T-cell (primary cell): Measurements from ENCODE around the gene SYCP2. TPM values are rescaled to one million over a fixed set of nuclear protein-coding genes. Genes with fewer than 3 reads are reported as not detected.
A peak's percentile ranks its signal among the peaks of the same experiment; 100 is the strongest.
"Not testable (repeated sequence)": the region's sequence is repeated elsewhere in the genome, so short reads cannot be mapped to it uniquely, and the experiment has no call there.

Source experiments
- ATAC-seq, 4 experiments: fragments of 200-7000 bp in 3 of 4; fragments of 150-1000 bp in 1 of 4; cut with Tn5 transposase; replicated peaks in 1 of 4; 1 replicate in 3 of 4; 2 replicates in 1 of 4; pipeline ENCODE4 v1.10.0; 2021; ENCODE audit warnings: moderate library complexity in 3 of 4, mild to moderate bottlenecking in 2 of 4, moderate number of reproducible peaks in 1 of 4
- CTCF ChIA-PET, 2 donors: fragments of 300-600 bp; sonication (Branson Sonifier 250); formaldehyde crosslinking; loops; one replicate each; lab custom pipeline; 2022; ENCODE audit warnings: antibody characterized with exemption in 2 of 2; lab: Charles Lee
- POLR2A ChIA-PET, 2 donors: fragments of 300-600 bp; sonication (Branson Sonifier 250); formaldehyde crosslinking; loops; one replicate each; lab custom pipeline; 2022; ENCODE audit warnings: antibody characterized with exemption in 2 of 2; lab: Charles Lee
- DNase-seq, 35 experiments: peaks; one replicate each; pipeline versions ENCODE4 v3.0.0 to v3.0.0-alpha.2; 2013 to 2023
- H3K27ac ChIP-seq: one replicate; pipeline ENCODE4 v1.5.1; 2013; ENCODE audit warnings: low read length
- H3K27me3 ChIP-seq, 2 experiments: replicated peaks in 1 of 2; 1 replicate in 1 of 2; 2 replicates in 1 of 2; pipeline versions ENCODE4 v1.6.1 to v1.7.0; 2013; ENCODE audit warnings: low read length in 1 of 2, mixed read lengths in 1 of 2; ENCODE audit not compliant: control insufficient read depth in 2 of 2, insufficient read depth in 2 of 2; ENCODE audit errors: extremely low read depth in 1 of 2
- H3K36me3 ChIP-seq, 2 donors: 1 replicate in 1 of 2; 2 replicates in 1 of 2; pipeline versions ENCODE4 v1.6.1 to v1.7.0; 2013; ENCODE audit warnings: low read length in 1 of 2; ENCODE audit not compliant: control insufficient read depth in 2 of 2, insufficient read depth in 1 of 2; ENCODE audit errors: extremely low read depth in 1 of 2
- H3K4me1 ChIP-seq, 2 experiments: 1 replicate in 1 of 2; 2 replicates in 1 of 2; pipeline versions ENCODE4 v1.6.1 to v1.7.0; 2013; ENCODE audit warnings: low read length in 2 of 2, mixed read lengths in 1 of 2; ENCODE audit not compliant: insufficient read depth in 2 of 2, control insufficient read depth in 1 of 2; ENCODE audit errors: extremely low read depth in 1 of 2
- H3K4me3 ChIP-seq, 2 donors: 1 replicate in 1 of 2; 2 replicates in 1 of 2; pipeline versions ENCODE4 v1.5.1 to v1.7.0; 2013; ENCODE audit warnings: mild to moderate bottlenecking in 2 of 2, low read length in 1 of 2, moderate library complexity in 1 of 2; ENCODE audit not compliant: control insufficient read depth in 1 of 2; ENCODE audit errors: extremely low read depth in 1 of 2
- H3K9me3 ChIP-seq: 2 replicates; pipeline ENCODE4 v1.7.0; 2013
- H3K27ac Mint-ChIP-seq, 2 donors: one replicate each; pipeline ENCODE4 v1.8.0; 2020 to 2021; ENCODE audit warnings: mild to moderate bottlenecking in 2 of 2, mixed read lengths in 2 of 2
- H3K27me3 Mint-ChIP-seq, 2 donors: one replicate each; pipeline ENCODE4 v1.8.0; 2021 to 2022; ENCODE audit warnings: mixed read lengths in 2 of 2
- H3K36me3 Mint-ChIP-seq: one replicate; pipeline ENCODE4 v1.8.0; 2021; ENCODE audit warnings: mixed read lengths
- H3K4me1 Mint-ChIP-seq, 3 donors: one replicate each; pipeline ENCODE4 v1.8.0; 2020 to 2022; ENCODE audit warnings: mixed read lengths in 3 of 3, mild to moderate bottlenecking in 1 of 3
- H3K4me3 Mint-ChIP-seq, 3 donors: one replicate each; pipeline ENCODE4 v1.8.0; 2020 to 2022; ENCODE audit warnings: mild to moderate bottlenecking in 3 of 3, mixed read lengths in 3 of 3, moderate library complexity in 3 of 3
- H3K9me3 Mint-ChIP-seq, 3 donors: one replicate each; pipeline ENCODE4 v1.8.0; 2020 to 2022; ENCODE audit warnings: mixed read lengths in 3 of 3
- WGBS: methylation state at CpG from one replicate; pipeline ENCODE4 v1.1.5; 2013; ENCODE audit warnings: missing lambda C conversion rate; ENCODE audit not compliant: insufficient coverage; 5-methylcytosine and 5-hydroxymethylcytosine counted together
- total RNA-seq, 35 experiments: library from RNA in 6 of 35; stranded (reverse) in 6 of 35; fragments of 120-200 nt in 1 of 35; gene quantifications; one replicate each; pipeline versions ENCODE4 v1.2.1 to v1.2.4 and lab custom pipeline; 2013 to 2026

SYCP2 gene
- total RNA-seq, 5 donors from 2014 or later (not counting 1 experiment from before 2014, with no cell fraction given): 3.0 to 6.0 (median 3.8) TPM

GRCh38 chr20:59863058-59863457 lies 70.4 kb downstream of the SYCP2 start:
- 60% methylated on average over 1 of the region's 3 CpGs for WGBS
- Mint-ChIP-seq H3K4me3 (no peak overlapping the region), H3K36me3 (peaks cover 30% of the 10 kb centered on the region), H3K27ac (no peak overlapping the region), H3K4me1 (no peaks in the 10 kb centered on the region), H3K27me3 (peaks cover 0 to 9% of the 10 kb centered on the region in 2 donors), H3K9me3 (peaks cover 0 to 13% (median 9%) of the 10 kb centered on the region in 3 donors)
- no peak overlapping the region for H3K27ac ChIP-seq
- CTCF ChIA-PET: interaction anchor here in 1 of 2 donors (0.7 kb wide), 1 partner anchor 13 kb away, joined by 3 read pairs; no protein-coding TSS in a partner anchor
- H3K9me3 ChIP-seq: no peaks in the 10 kb centered on the region
- POLR2A ChIA-PET: no interaction called here
- peaks cover 0 to 2% of the 10 kb centered on the region in 2 experiments for H3K27me3 ChIP-seq
- no peak overlapping the region for H3K4me3 ChIP-seq
- no peaks in the 10 kb centered on the region for H3K4me1 ChIP-seq
- H3K36me3 ChIP-seq: no peaks in the 10 kb centered on the region
- DNase-seq: no peak
- no peak for ATAC-seq

- ChIA-PET CTCF (no interaction called here), POLR2A (no interaction called here)
- Mint-ChIP-seq H3K4me3 (no peak overlapping the region), H3K4me1 (no peaks in the 10 kb centered on the region), H3K9me3 (peaks cover 5 to 18% (median 9%) of the 10 kb centered on the region in 3 donors), H3K27me3 (peaks cover 0 to 9% of the 10 kb centered on the region in 2 donors), H3K36me3 (peaks cover 30% of the 10 kb centered on the region), H3K27ac (no peak overlapping the region)
- WGBS: 84% methylated on average over 4 of the region's 4 CpGs
- H3K4me1 ChIP-seq: no peaks in the 10 kb centered on the region
- no peak overlapping the region for H3K4me3 ChIP-seq
- H3K9me3 ChIP-seq: no peaks in the 10 kb centered on the region
- peaks cover 0 to 2% of the 10 kb centered on the region in 2 experiments for H3K27me3 ChIP-seq
- H3K27ac ChIP-seq: no peak overlapping the region
- DNase-seq (no peak), ATAC-seq (no peak)
- H3K36me3 ChIP-seq: no peaks in the 10 kb centered on the region
These were observed 72.0 kb downstream of the SYCP2 start for GRCh38 chr20:59861401-59861800.

- CTCF ChIA-PET: interaction anchor here in 1 of 2 donors (1.2 kb wide), 1 partner anchor 16 kb away, joined by 3 read pairs; no protein-coding TSS in a partner anchor
These were observed 75.0 kb downstream of the SYCP2 start for GRCh38 chr20:59858425-59858824.

GRCh38 chr20:59857966-59858365 lies 75.5 kb downstream of the SYCP2 start:
- ATAC-seq (no peak), DNase-seq (no peak)
- H3K4me1 ChIP-seq: no peaks in the 10 kb centered on the region
- ChIA-PET CTCF (interaction anchor here in 1 of 2 donors (1.2 kb wide), 1 partner anchor 16 kb away, joined by 3 read pairs; no protein-coding TSS in a partner anchor), POLR2A (no interaction called here)
- peaks cover 5 to 21% (median 9%) of the 10 kb centered on the region in 3 donors for H3K9me3 Mint-ChIP-seq
- H3K27ac ChIP-seq: no peak overlapping the region
- peaks cover 32% of the 10 kb centered on the region for H3K36me3 Mint-ChIP-seq
- peaks cover 0 to under 1% of the 10 kb centered on the region in 2 experiments for H3K27me3 ChIP-seq
- no peak overlapping the region for H3K4me3 ChIP-seq
- peaks cover 0 to 9% of the 10 kb centered on the region in 2 donors for H3K27me3 Mint-ChIP-seq
- H3K9me3 ChIP-seq: no peaks in the 10 kb centered on the region
- H3K4me3 Mint-ChIP-seq: no peak overlapping the region
- H3K36me3 ChIP-seq: no peaks in the 10 kb centered on the region
- WGBS: 100% methylated on average over 1 of the region's 2 CpGs
- H3K4me1 Mint-ChIP-seq: no peaks in the 10 kb centered on the region
- H3K27ac Mint-ChIP-seq: no peak overlapping the region

More at GRCh38 chr20:59858425-59858824, 75.0 kb downstream of the SYCP2 start:
- H3K36me3 ChIP-seq: no peaks in the 10 kb centered on the region
- Mint-ChIP-seq H3K4me3 (no peak overlapping the region), H3K27me3 (peaks cover 0 to 9% of the 10 kb centered on the region in 2 donors), H3K27ac (no peak overlapping the region), H3K9me3 (peaks cover 5 to 21% (median 9%) of the 10 kb centered on the region in 3 donors), H3K4me1 (no peaks in the 10 kb centered on the region), H3K36me3 (peaks cover 33% of the 10 kb centered on the region)
- POLR2A ChIA-PET: no interaction called here
- ATAC-seq: no peak
- no peaks in the 10 kb centered on the region for H3K4me1 ChIP-seq
- no peak overlapping the region for H3K27ac ChIP-seq
- peaks cover 0 to 2% of the 10 kb centered on the region in 2 experiments for H3K27me3 ChIP-seq
- H3K4me3 ChIP-seq: no peak overlapping the region
- whole genome bisulfite sequencing: no CpG with 5 or more reads among the region's 5 CpGs
- no peak for DNase-seq
- no peaks in the 10 kb centered on the region for H3K9me3 ChIP-seq

GRCh38 chr20:59856941-59857340 lies 76.5 kb downstream of the SYCP2 start:
- H3K4me1 Mint-ChIP-seq, H3K4me3 ChIP-seq, H3K27ac Mint-ChIP-seq, H3K9me3 ChIP-seq, H3K4me1 ChIP-seq, H3K27me3 ChIP-seq, ATAC-seq, H3K4me3 Mint-ChIP-seq, POLR2A ChIA-PET, H3K27ac ChIP-seq, H3K36me3 ChIP-seq, H3K27me3 Mint-ChIP-seq: not testable (repeated sequence)
- H3K36me3 Mint-ChIP-seq: peaks cover 26% of the 10 kb centered on the region
- 90% methylated on average over 3 of the region's 5 CpGs for WGBS
- DNase-seq: peak in 1 of 35 experiments; percentile 4
- peaks cover 5 to 21% (median 7%) of the 10 kb centered on the region in 3 donors for H3K9me3 Mint-ChIP-seq
- CTCF ChIA-PET: interaction anchor here in 1 of 2 donors (1.2 kb wide), 1 partner anchor 17 kb away, joined by 3 read pairs; no protein-coding TSS in a partner anchor

- CTCF ChIA-PET, H3K4me1 Mint-ChIP-seq, H3K27ac Mint-ChIP-seq, DNase-seq, H3K27me3 Mint-ChIP-seq, H3K27ac ChIP-seq, H3K27me3 ChIP-seq, POLR2A ChIA-PET, ATAC-seq, H3K4me3 ChIP-seq, H3K36me3 ChIP-seq, H3K9me3 ChIP-seq, H3K4me3 Mint-ChIP-seq, H3K4me1 ChIP-seq: not testable (repeated sequence)
- peaks cover 3 to 21% (median 5%) of the 10 kb centered on the region in 3 donors for H3K9me3 Mint-ChIP-seq
- H3K36me3 Mint-ChIP-seq: peaks cover 22% of the 10 kb centered on the region
- no CpG with 5 or more reads among the region's 1 CpG for WGBS
These were observed 76.9 kb downstream of the SYCP2 start for GRCh38 chr20:59856526-59856925.
